SU-DHL-6 (cell line): ENCODE measurements around the gene GPR137.

Experiments used
- H2AFZ ChIP-seq: fragments of 200-600 bp; sonication (generic); 2 replicates; pipeline ENCODE4 v1.6.1; 2014; ENCODE audit warnings: low read depth, mild to moderate bottlenecking, moderate library complexity, mixed read lengths, antibody characterized with exemption, low read length; ENCODE audit not compliant: severe bottlenecking
- H3F3A ChIP-seq: fragments of 200-600 bp; shearing (Covaris generic); 2 replicates; pipeline ENCODE4 v1.6.0; 2016; ENCODE audit warnings: antibody characterized with exemption, mild to moderate bottlenecking; ENCODE audit not compliant: insufficient read depth
- H3K27ac ChIP-seq: fragments of 200-600 bp; sonication (generic); 2 replicates; pipeline ENCODE4 v1.5.1; 2016; ENCODE audit warnings: low read depth, mild to moderate bottlenecking, low read length, moderate library complexity, mixed read lengths
- H3K27me3 ChIP-seq: fragments of 200-600 bp; sonication (generic), shearing (Covaris generic); 2 replicates; pipeline ENCODE4 v1.6.0; 2014; ENCODE audit warnings: mild to moderate bottlenecking, low read length
- H3K36me3 ChIP-seq: fragments of 200-600 bp; sonication (generic); 2 replicates; pipeline ENCODE4 v1.6.1; 2014; ENCODE audit warnings: mild to moderate bottlenecking, low read length, mixed read lengths
- H3K4me2 ChIP-seq: fragments of 300-600, 200-600 bp; shearing (Covaris generic), sonication (generic); 2 replicates; pipeline ENCODE4 v1.6.0; 2014; ENCODE audit warnings: low read length, low read depth, mild to moderate bottlenecking; ENCODE audit not compliant: poor library complexity, severe bottlenecking
- H3K4me3 ChIP-seq: fragments of 200-600 bp; sonication (generic); 2 replicates; pipeline ENCODE4 v1.5.1; 2014; ENCODE audit warnings: antibody characterized with exemption, low read length, mild to moderate bottlenecking, mixed read lengths; ENCODE audit not compliant: insufficient read depth, poor library complexity, severe bottlenecking
- H3K79me2 ChIP-seq: fragments of 200-600 bp; sonication (generic); 2 replicates; pipeline ENCODE4 v1.6.1; 2014; ENCODE audit warnings: mild to moderate bottlenecking, low read length, moderate library complexity; ENCODE audit not compliant: insufficient read depth
- H3K9ac ChIP-seq: fragments of 200-600 bp; sonication (generic); 2 replicates; pipeline ENCODE4 v1.7.0; 2014; ENCODE audit warnings: mild to moderate bottlenecking, low read length
- H3K9me2 ChIP-seq: fragments of 200-600 bp; sonication (generic); replicated peaks from 2 replicates; pipeline ENCODE4 v1.6.1; 2014; ENCODE audit warnings: low read length; ENCODE audit not compliant: insufficient read depth
- H3K9me3 ChIP-seq: fragments of 200-600 bp; sonication (generic); 2 replicates; pipeline ENCODE4 v1.6.1; 2014; ENCODE audit warnings: low read length, mixed read lengths; ENCODE audit not compliant: insufficient read depth
- H4K20me1 ChIP-seq: fragments of 200-600 bp; sonication (generic); 2 replicates; pipeline ENCODE4 v1.6.1; 2014; ENCODE audit warnings: low read depth, mild to moderate bottlenecking, antibody characterized with exemption, low read length, moderate library complexity, mixed read lengths
- CTCF ChIP-seq: fragments of 200-600 bp; sonication (generic); IDR thresholded peaks from one replicate; pipeline ENCODE4 v1.5.1; 2017; ENCODE audit warnings: antibody characterized with exemption, mild to moderate bottlenecking, low read length, moderate library complexity; ENCODE audit not compliant: insufficient read depth, poor library complexity, severe bottlenecking
- EZH2phosphoT487 ChIP-seq: fragments of 200-600 bp; sonication (generic), shearing (Covaris generic); conservative IDR thresholded peaks from 2 replicates; pipeline ENCODE4 v1.6.1; 2018; ENCODE audit warnings: mild to moderate bottlenecking, antibody characterized with exemption, low read length, moderate library complexity, mixed read lengths

GPR137 gene

GRCh38 chr11:64259533-64260067 lies 26.0 kb upstream of the GPR137 start:
- no peak overlapping the region for H3K9ac ChIP-seq

GRCh38 chr11:64260147-64260708 lies 25.4 kb upstream of the GPR137 start:
- Histone ChIP-seq H3F3A (no peaks in the 10 kb centered on the region), H3K79me2 (no peaks in the 10 kb centered on the region), H3K4me3 (no peak overlapping the region), H4K20me1 (no peaks in the 10 kb centered on the region), H3K27ac (no peak overlapping the region), H3K4me2 (no peak overlapping the region), H3K9me2 (no peaks in the 10 kb centered on the region), H3K27me3 (no peaks in the 10 kb centered on the region), H3K9me3 (no peaks in the 10 kb centered on the region), H3K36me3 (no peaks in the 10 kb centered on the region), H2AFZ (no peak overlapping the region), H3K9ac (no peak overlapping the region)
- TF ChIP-seq EZH2phosphoT487 (no peak), CTCF (no peak)

More at GRCh38 chr11:64259533-64260067, 26.0 kb upstream of the GPR137 start:
- Histone ChIP-seq H3K36me3 (no peaks in the 10 kb centered on the region), H2AFZ (no peak overlapping the region), H3K9me2 (no peaks in the 10 kb centered on the region), H3K4me2 (no peak overlapping the region), H3K9me3 (no peaks in the 10 kb centered on the region), H3K4me3 (no peak overlapping the region), H3F3A (no peaks in the 10 kb centered on the region), H3K27ac (no peak overlapping the region), H3K79me2 (no peaks in the 10 kb centered on the region), H4K20me1 (no peaks in the 10 kb centered on the region), H3K27me3 (no peaks in the 10 kb centered on the region)
- TF ChIP-seq CTCF = no peak
- TF ChIP-seq EZH2phosphoT487 = no peak

- no peak overlapping the region for H3K4me2 ChIP-seq
- H3K27ac ChIP-seq = no peak overlapping the region
- no peaks in the 10 kb centered on the region for H3K79me2 ChIP-seq
- H3K9me3 ChIP-seq = no peaks in the 10 kb centered on the region
- no peaks in the 10 kb centered on the region for H3K27me3 ChIP-seq
- no peak overlapping the region for H3K9ac ChIP-seq
- H3K4me3 ChIP-seq = no peak overlapping the region
- H3K9me2 ChIP-seq = no peaks in the 10 kb centered on the region
- H3F3A ChIP-seq = no peaks in the 10 kb centered on the region
- H2AFZ ChIP-seq = no peak overlapping the region
- H4K20me1 ChIP-seq = no peaks in the 10 kb centered on the region
- H3K36me3 ChIP-seq = no peaks in the 10 kb centered on the region
- no peak for TF ChIP-seq CTCF
- no peak for TF ChIP-seq EZH2phosphoT487
Observed at GRCh38 chr11:64261556-64262080, 24.0 kb upstream of the GPR137 start.
